ENCODE measurements around the gene OPRPN.

DNA sequence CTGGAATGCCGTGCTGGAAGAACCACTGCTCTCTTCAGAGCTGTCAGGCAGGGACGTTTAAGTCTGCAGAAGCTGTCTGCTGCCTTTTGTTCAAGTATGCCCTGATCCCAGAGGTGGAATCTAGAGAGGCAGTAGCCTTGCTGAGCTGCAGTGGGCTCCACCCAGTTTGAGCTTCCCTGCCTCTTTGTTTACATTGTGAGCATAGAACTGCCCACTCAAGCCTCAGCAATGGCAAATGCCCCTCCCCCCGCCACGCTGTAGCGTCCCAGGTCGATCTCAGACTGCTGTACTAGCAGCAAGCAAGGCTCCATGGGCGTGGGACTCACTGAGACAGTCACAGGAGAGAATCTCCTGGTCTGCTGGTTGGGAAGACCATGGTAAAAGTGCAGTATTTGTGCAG, 39.5 kb downstream of the OPRPN start:
- TF ChIP-seq, protein P1, sequence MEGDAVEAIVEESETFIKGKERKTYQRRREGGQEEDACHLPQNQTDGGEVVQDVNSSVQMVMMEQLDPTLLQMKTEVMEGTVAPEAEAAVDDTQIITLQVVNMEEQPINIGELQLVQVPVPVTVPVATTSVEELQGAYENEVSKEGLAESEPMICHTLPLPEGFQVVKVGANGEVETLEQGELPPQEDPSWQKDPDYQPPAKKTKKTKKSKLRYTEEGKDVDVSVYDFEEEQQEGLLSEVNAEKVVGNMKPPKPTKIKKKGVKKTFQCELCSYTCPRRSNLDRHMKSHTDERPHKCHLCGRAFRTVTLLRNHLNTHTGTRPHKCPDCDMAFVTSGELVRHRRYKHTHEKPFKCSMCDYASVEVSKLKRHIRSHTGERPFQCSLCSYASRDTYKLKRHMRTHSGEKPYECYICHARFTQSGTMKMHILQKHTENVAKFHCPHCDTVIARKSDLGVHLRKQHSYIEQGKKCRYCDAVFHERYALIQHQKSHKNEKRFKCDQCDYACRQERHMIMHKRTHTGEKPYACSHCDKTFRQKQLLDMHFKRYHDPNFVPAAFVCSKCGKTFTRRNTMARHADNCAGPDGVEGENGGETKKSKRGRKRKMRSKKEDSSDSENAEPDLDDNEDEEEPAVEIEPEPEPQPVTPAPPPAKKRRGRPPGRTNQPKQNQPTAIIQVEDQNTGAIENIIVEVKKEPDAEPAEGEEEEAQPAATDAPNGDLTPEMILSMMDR (IDR thresholded peaks at IDR 0.05): no peak
- TF ChIP-seq EP300 (IDR thresholded peaks at IDR 0.05): no peak

All from ovary (tissue), 3 donors.